Measurements from ENCODE around the gene NPS. TPM values are rescaled to one million over a fixed set of nuclear protein-coding genes. Genes with fewer than 3 reads are reported as not detected.

Gene NPS
- total RNA-seq, 2 experiments from 2014 or later, result not detected

GRCh38 chr10:127553417-127553816 is 4.3 kb downstream of the NPS start:
- CTCF ChIA-PET, result no interaction called here
- POLR2A ChIA-PET, result no interaction called here

GRCh38 chr10:127556916-127557315 is 7.8 kb downstream of the NPS start:
- CTCF ChIA-PET, result no interaction called here
- POLR2A ChIA-PET, result no interaction called here

GRCh38 chr10:127561647-127562046 is 12.5 kb downstream of the NPS start:
- ChIA-PET POLR2A (no interaction called here), CTCF (no interaction called here)

- POLR2A ChIA-PET, result no interaction called here
Observed at GRCh38 chr10:127563718-127564553, 14.8 kb downstream of the NPS start.

GRCh38 chr10:127564644-127565043 is 15.5 kb downstream of the NPS start:
- POLR2A ChIA-PET, result no interaction called here
- CTCF ChIA-PET, result no interaction called here

More at GRCh38 chr10:127563718-127564553, 14.8 kb downstream of the NPS start:
- CTCF ChIA-PET, result no interaction called here

GRCh38 chr10:127565583-127565982 is 16.5 kb downstream of the NPS start:
- POLR2A ChIA-PET, result no interaction called here
- CTCF ChIA-PET, result no interaction called here

GRCh38 chr10:127569210-127569609 is 20.1 kb downstream of the NPS start:
- CTCF ChIA-PET, result no interaction called here

DNA sequence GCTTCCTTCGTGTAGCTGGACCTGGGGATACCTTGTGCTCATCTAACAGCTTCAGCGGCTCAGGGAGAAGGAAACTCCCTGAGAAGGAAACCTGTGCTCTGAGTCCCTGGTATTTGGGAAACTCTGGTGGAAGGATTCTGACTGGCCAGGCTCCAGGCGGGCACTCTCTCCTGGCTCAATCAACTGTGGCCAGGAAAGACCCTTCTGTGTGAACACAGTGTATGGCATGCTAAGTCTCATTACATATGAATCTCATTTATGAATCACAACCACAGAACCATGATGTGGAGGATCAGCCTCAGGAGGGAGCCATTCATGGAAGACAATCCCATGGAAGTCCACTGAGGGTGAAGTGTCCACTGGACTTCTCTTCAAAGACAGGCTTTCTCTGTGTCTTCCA is 20.9 kb downstream of the NPS start:
- ChIA-PET POLR2A (no interaction called here), CTCF (no interaction called here)

More at GRCh38 chr10:127569210-127569609, 20.1 kb downstream of the NPS start:
- POLR2A ChIA-PET, result no interaction called here

DNA sequence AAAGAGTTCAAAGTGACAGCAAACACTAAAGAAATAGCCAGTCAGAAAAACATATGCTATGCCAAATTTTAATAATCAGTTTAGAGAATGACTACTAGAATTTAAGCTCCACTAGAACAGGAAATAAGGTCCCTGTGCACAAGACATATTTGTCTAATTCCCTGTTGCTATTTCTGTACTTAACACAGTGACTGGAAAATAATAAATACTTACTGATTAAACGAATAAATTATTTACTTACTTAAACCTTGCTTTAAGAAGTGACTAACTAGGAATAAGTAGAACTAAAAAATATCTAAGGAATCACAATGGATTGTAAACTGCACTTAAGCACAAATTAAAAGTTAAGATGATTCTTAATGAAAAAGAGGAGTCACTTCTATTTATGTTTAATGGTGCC is 22.3 kb downstream of the NPS start:
- CTCF ChIA-PET, result no interaction called here
- POLR2A ChIA-PET, result no interaction called here

GRCh38 chr10:127576051-127576450 is 26.9 kb downstream of the NPS start:
- ChIA-PET POLR2A (no interaction called here), CTCF (no interaction called here)

GRCh38 chr10:127576740-127577161 is 27.6 kb downstream of the NPS start:
- CTCF ChIA-PET, result no interaction called here
- POLR2A ChIA-PET, result no interaction called here

GRCh38 chr10:127577376-127578258 is 28.5 kb downstream of the NPS start:
- POLR2A ChIA-PET, result no interaction called here
- CTCF ChIA-PET, result no interaction called here

DNA sequence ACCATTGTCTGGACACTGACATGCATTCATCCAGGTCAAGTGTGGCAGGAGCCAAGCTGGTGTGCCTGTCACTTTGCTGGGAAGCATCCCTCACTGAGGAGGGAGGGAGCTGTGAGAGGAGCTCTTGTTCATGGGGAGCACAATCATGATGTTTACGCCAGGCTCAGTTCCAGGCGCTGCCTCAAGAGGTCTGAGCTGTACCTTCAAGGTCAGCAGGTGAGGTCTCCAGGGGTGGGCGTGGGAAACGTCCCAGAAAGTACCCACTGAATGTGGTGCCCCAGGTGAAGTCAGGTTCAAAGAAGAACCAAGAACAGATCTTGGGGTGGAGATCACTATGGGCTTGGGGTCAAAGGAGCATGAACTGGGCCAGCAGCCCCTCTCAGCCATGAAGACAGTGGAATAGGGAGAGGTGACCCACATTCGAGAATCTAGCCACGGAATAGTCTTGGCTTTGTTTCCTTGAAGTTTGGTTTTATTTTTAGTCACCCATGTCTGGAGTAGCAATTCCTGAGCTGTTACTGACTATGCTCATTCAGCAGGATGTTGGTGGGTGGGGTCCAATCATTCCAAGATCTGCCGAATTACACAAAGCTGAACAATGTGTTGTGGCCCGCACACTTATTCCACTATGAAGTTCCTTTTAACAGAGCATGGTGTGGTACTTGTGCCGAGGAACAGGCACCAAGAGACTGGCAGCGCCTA is 29.3 kb downstream of the NPS start:
- ChIA-PET CTCF (no interaction called here), POLR2A (no interaction called here)

DNA sequence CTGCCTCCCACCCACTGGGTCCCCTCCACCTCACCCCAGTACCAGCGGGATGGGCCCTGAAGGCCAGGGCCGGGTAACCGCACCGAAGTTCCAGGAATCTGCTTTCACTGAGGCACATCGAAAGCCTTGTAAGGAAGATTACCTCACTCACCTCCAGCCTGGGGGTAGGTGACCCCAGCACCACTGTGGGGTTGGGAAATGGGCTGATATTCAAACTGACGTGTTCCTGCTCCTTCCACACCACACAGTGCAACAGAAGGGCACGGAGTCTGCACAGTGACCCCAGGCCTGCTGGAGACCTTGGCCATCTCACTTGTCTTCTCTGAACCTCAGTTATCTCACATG is 29.8 kb downstream of the NPS start:
- CTCF ChIA-PET, result no interaction called here
- POLR2A ChIA-PET, result no interaction called here

GRCh38 chr10:127579640-127580039 is 30.5 kb downstream of the NPS start:
- ChIA-PET POLR2A (no interaction called here), CTCF (no interaction called here)

GRCh38 chr10:127580822-127581221 is 31.7 kb downstream of the NPS start:
- CTCF ChIA-PET, result no interaction called here
- POLR2A ChIA-PET, result no interaction called here

DNA sequence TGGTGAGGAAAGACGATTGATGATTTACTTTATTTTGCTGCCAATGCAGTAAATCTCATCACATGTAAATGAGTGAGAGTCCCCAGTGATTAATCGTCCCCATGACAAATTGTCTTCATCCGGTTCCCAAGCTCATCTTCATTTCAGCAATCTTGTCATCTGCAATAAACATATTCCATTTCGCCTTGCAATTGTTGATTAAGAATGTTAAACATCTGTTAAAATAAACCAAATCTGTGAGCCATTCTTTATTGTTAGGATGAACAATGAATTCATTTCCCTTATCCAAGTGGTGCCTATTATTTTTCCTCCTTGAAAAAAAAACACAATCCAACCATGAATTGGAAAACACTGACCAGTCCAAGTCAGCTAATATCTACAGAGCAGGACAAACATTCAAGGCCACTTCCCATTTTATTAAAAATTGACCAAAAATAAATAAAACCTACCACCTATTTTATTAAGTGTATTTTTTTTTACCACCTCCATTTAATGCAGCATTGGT is 36.5 kb downstream of the NPS start:
- POLR2A ChIA-PET, result no interaction called here
- CTCF ChIA-PET, result no interaction called here

DNA sequence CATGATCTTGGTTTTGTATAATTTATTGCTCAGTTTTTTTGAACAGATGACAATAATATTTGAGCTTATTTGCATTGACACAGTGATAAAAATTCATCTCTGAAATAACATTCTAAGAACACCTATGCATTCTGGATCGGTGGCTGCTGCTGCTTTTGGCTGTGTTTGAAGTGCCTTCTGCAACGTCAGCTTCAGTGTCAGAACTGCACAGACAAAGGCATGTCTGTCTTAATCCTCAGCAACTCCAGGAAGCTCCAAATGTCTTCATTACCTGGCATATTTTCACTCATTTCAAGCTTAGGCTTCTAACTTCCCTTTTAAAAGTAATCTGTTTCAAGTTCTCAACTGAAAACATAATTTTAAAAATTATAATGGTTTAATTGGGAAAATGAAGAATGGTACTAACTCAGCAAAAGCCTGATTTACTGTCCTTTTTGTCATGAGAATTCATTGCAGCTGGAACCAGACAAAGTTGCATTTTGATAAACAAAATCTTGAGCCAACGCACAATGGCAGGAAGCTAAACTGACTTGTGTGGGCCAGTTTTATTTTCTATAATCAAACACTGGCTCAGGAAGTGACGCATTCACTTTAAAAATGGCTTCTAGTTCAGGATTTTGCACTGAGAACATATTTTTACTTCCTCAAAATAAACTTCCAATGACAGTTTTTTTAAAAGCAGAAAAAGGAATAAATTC is 38.7 kb downstream of the NPS start:
- ChIA-PET CTCF (no interaction called here), POLR2A (no interaction called here)

DNA sequence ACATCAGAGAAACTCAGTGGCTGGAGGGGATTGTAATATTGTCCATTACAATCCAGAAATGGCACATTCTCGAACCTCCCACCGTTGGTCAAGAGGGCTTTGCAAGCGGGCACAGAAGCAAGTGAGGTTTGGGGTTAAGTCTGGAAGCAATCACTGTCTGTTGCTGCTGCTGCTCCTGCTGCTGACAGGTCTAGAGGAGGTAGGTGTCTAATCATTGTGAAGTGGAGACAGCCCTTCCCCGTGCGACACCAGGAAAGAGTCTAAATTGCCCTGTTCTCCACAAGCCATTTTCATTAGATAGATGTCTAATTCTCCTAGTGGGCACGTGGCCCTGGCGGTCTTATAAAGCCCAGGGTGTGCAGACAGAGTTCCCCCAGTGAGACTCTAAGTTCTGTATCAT is 43.5 kb downstream of the NPS start:
- CTCF ChIA-PET, result no interaction called here

GRCh38 chr10:127600479-127600878 is 51.4 kb downstream of the NPS start:
- ChIA-PET CTCF (no interaction called here), POLR2A (no interaction called here)

More for the DNA sequence above, 43.5 kb downstream of the NPS start:
- POLR2A ChIA-PET, result no interaction called here

Measured in activated CD8-positive, alpha-beta memory T cell treated with anti-CD3 and anti-CD28 coated beads for 36 hours (primary cell).